Ovary (tissue), 3 donors: ENCODE data around the gene TOGARAM2.

Experiments
- CTCF ChIP-seq, 3 donors: fragments of 450-650 bp in 2 of 3; fragments of 200-600 bp in 1 of 3; IDR thresholded peaks; one replicate each; pipeline versions ENCODE4 v1.5.1 to v1.8.0; 2016 to 2022; ENCODE audit warnings: antibody characterized with exemption in 3 of 3, mild to moderate bottlenecking in 1 of 3
- EP300 ChIP-seq: sonication (generic); formaldehyde crosslinking; IDR thresholded peaks from one replicate; pipeline ENCODE4 v1.6.1; 2017; ENCODE audit warnings: antibody characterized with exemption
- POLR2A ChIP-seq: fragments of 450-650 bp; IDR thresholded peaks from one replicate; pipeline ENCODE4 v1.6.1; 2017; ENCODE audit warnings: antibody characterized with exemption, mild to moderate bottlenecking, moderate library complexity
- donor health status: DM: no; HTN: no; CAD: no.

- TF ChIP-seq EP300 (no peak), POLR2A (no peak), CTCF (IDR thresholded peaks at IDR 0.05) (no peak)
Observed at GRCh38 chr2:29044459-29044858, 63.4 kb downstream of the TOGARAM2 start.
